ENCODE results near the gene DHRS11.
A peak's percentile ranks its signal among the peaks of the same experiment; 100 is the strongest.

The DHRS11 gene

DNA sequence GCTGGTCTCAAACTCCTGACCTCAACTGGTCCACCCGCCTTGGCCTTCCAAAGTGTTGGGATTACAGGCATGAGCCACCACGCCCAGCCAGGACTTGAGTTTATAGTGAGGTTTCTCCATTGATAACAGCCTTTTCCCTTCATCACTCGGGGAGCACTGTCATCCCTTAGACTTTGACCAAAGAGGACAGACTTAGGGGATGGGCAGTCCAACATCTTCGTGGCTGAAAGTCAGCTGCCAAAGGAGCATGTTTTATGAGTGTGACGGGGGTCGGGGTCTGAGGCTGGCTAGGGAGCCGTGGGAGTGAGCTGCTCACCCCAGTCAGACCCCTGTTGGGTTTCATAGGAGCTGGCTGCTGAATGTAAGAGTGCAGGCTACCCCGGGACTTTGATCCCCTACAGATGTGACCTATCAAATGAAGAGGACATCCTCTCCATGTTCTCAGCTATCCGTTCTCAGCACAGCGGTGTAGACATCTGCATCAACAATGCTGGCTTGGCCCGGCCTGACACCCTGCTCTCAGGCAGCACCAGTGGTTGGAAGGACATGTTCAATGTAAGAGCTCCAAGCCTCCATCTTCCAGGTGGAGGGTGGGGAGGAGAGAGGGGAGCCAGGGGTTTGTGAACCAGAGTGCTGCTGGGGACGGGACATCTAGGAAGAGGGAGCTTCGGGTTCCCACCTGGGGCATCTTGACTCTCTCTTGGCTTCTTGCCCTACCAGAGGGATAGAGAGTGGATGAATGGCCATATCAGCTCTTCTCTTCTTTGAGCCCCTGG, 3.1 kb downstream of the DHRS11 start:
- Histone ChIP-seq H3K9me3 (ENCODE audit: control insufficient read depth, insufficient read depth, low read length) (no peaks in the 10 kb centered on the region), H3K9ac (ENCODE audit: low read depth, low read length) (no peak overlapping the region)

DNA sequence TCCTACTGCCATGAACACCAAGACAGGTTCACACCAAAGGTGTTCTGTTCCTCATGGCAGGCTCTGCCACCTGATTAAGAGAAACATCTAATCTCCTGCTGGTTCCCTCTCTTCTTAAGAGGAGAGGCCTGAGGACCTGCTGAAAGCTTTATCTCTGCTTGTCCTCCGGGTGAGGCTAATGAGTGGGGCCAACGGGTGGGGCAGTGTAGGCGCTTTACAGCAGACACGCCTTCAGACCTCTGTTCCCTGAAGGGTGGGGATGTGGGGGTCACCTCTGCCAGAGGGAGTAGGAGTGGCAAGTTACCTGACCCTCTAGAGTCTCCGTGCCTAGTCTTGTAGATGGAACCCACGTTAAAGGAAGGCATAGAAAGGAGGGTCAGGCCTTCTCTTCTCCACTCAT, 5.5 kb downstream of the DHRS11 start:
- Histone ChIP-seq H3K4me1 (ENCODE audit: control insufficient read depth, insufficient read depth, low read length) (peaks cover 14% of the 10 kb centered on the region), H3K27me3 (ENCODE audit: control insufficient read depth, insufficient read depth, low read length) (no peaks in the 10 kb centered on the region), H3K27ac (ENCODE audit: low read depth, low read length) (no peak overlapping the region), H3K36me3 (ENCODE audit: control insufficient read depth, insufficient read depth, low read length) (peaks cover 45% of the 10 kb centered on the region), H3K9ac (ENCODE audit: low read depth, low read length) (no peak overlapping the region), H3K4me3 (ENCODE audit: low read depth, low read length) (no peak overlapping the region), H3K9me3 (ENCODE audit: control insufficient read depth, insufficient read depth, low read length) (no peaks in the 10 kb centered on the region)

More for the DNA sequence above, 3.1 kb downstream of the DHRS11 start:
- no peak overlapping the region for H3K4me3 ChIP-seq (ENCODE audit: low read depth, low read length)
- no peaks in the 10 kb centered on the region for H3K27me3 ChIP-seq (ENCODE audit: control insufficient read depth, insufficient read depth, low read length)
- peaks cover 42% of the 10 kb centered on the region for H3K36me3 ChIP-seq (ENCODE audit: control insufficient read depth, insufficient read depth, low read length)
- no peak overlapping the region for H3K27ac ChIP-seq (ENCODE audit: low read depth, low read length)
- H3K4me1 ChIP-seq (ENCODE audit: control insufficient read depth, insufficient read depth, low read length), result peaks cover 14% of the 10 kb centered on the region

GRCh38 chr17:36597866-36598777, 6.4 kb downstream of the DHRS11 start:
- no peaks in the 10 kb centered on the region for H3K9me3 ChIP-seq (ENCODE audit: control insufficient read depth, insufficient read depth, low read length)
- H3K4me3 ChIP-seq (ENCODE audit: low read depth, low read length), result no peak overlapping the region
- peaks cover 45% of the 10 kb centered on the region for H3K36me3 ChIP-seq (ENCODE audit: control insufficient read depth, insufficient read depth, low read length)
- peaks cover 13% of the 10 kb centered on the region for H3K4me1 ChIP-seq (ENCODE audit: control insufficient read depth, insufficient read depth, low read length)
- no peaks in the 10 kb centered on the region for H3K27me3 ChIP-seq (ENCODE audit: control insufficient read depth, insufficient read depth, low read length)
- H3K9ac ChIP-seq (ENCODE audit: low read depth, low read length), result no peak overlapping the region
- no peak overlapping the region for H3K27ac ChIP-seq (ENCODE audit: low read depth, low read length)

DNA sequence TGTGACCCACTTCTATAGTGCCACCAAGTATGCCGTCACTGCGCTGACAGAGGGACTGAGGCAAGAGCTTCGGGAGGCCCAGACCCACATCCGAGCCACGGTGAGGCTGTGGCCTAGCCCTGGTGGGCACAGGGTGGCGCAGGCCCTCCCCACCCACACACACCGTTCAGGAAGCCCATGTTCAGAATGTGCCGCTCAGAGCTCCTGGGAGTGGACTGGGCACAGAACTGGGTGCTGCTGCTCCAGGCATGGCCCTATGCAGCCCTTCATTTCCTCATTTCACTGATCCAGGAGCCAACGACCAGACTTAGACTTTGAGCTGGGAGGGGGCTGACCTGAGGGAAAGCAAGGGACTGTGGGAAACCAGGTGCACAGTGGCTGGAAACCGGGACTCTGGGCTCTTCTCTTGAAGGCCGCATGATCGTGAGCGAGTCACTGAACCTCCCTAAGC, 7.3 kb downstream of the DHRS11 start:
- H3K9ac ChIP-seq (ENCODE audit: low read depth, low read length), result no peak overlapping the region
- H3K27ac ChIP-seq (ENCODE audit: low read depth, low read length), result no peak overlapping the region
- peaks cover 44% of the 10 kb centered on the region for H3K36me3 ChIP-seq (ENCODE audit: control insufficient read depth, insufficient read depth, low read length)
- peaks cover 13% of the 10 kb centered on the region for H3K4me1 ChIP-seq (ENCODE audit: control insufficient read depth, insufficient read depth, low read length)
- H3K9me3 ChIP-seq (ENCODE audit: control insufficient read depth, insufficient read depth, low read length), result no peaks in the 10 kb centered on the region
- H3K27me3 ChIP-seq (ENCODE audit: control insufficient read depth, insufficient read depth, low read length), result no peaks in the 10 kb centered on the region
- H3K4me3 ChIP-seq (ENCODE audit: low read depth, low read length), result no peak overlapping the region

GRCh38 chr17:36599546-36600250, 8.0 kb downstream of the DHRS11 start:
- Histone ChIP-seq H3K9ac (ENCODE audit: low read depth, low read length) (no peak overlapping the region), H3K4me1 (ENCODE audit: control insufficient read depth, insufficient read depth, low read length) (peaks cover 14% of the 10 kb centered on the region), H3K27ac (ENCODE audit: low read depth, low read length) (no peak overlapping the region), H3K9me3 (ENCODE audit: control insufficient read depth, insufficient read depth, low read length) (no peaks in the 10 kb centered on the region), H3K27me3 (ENCODE audit: control insufficient read depth, insufficient read depth, low read length) (no peaks in the 10 kb centered on the region), H3K4me3 (ENCODE audit: low read depth, low read length) (no peak overlapping the region), H3K36me3 (ENCODE audit: control insufficient read depth, insufficient read depth, low read length) (peaks cover 45% of the 10 kb centered on the region)

GRCh38 chr17:36600465-36600864, 8.8 kb downstream of the DHRS11 start:
- Histone ChIP-seq H3K9ac (ENCODE audit: low read depth, low read length) (no peak overlapping the region), H3K27ac (ENCODE audit: low read depth, low read length) (peak overlapping the region; percentile 92), H3K4me3 (ENCODE audit: low read depth, low read length) (peak overlapping the region; percentile 77), H3K27me3 (ENCODE audit: control insufficient read depth, insufficient read depth, low read length) (no peaks in the 10 kb centered on the region), H3K36me3 (ENCODE audit: control insufficient read depth, insufficient read depth, low read length) (peaks cover 40% of the 10 kb centered on the region), H3K4me1 (ENCODE audit: control insufficient read depth, insufficient read depth, low read length) (peaks cover 14% of the 10 kb centered on the region), H3K9me3 (ENCODE audit: control insufficient read depth, insufficient read depth, low read length) (no peaks in the 10 kb centered on the region)

GRCh38 chr17:36600936-36601302, 9.2 kb downstream of the DHRS11 start:
- H3K4me3 ChIP-seq (ENCODE audit: low read depth, low read length), result peak overlapping the region; percentile 77
- no peaks in the 10 kb centered on the region for H3K9me3 ChIP-seq (ENCODE audit: control insufficient read depth, insufficient read depth, low read length)
- H3K9ac ChIP-seq (ENCODE audit: low read depth, low read length), result peak overlapping the region; percentile 7; the same call in 1 of the 2 replicates
- peaks cover 36% of the 10 kb centered on the region for H3K36me3 ChIP-seq (ENCODE audit: control insufficient read depth, insufficient read depth, low read length)
- H3K27me3 ChIP-seq (ENCODE audit: control insufficient read depth, insufficient read depth, low read length), result no peaks in the 10 kb centered on the region
- H3K4me1 ChIP-seq (ENCODE audit: control insufficient read depth, insufficient read depth, low read length), result peaks cover 14% of the 10 kb centered on the region
- H3K27ac ChIP-seq (ENCODE audit: low read depth, low read length), result peak overlapping the region; percentile 92

GRCh38 chr17:36601303-36602029, 9.8 kb downstream of the DHRS11 start, which contains the start of gene MRM1:
TSS of gene MRM1 (plus strand) at chr17:36601583. CDS start at chr17:36601811, 228 bp downstream.
- Histone ChIP-seq H3K27me3 (ENCODE audit: control insufficient read depth, insufficient read depth, low read length) (no peaks in the 10 kb centered on the region), H3K9ac (ENCODE audit: low read depth, low read length) (peak within 1 kb of the TSS; percentile 72), H3K9me3 (ENCODE audit: control insufficient read depth, insufficient read depth, low read length) (no peaks in the 10 kb centered on the region), H3K4me3 (ENCODE audit: low read depth, low read length) (peak within 1 kb of the TSS; percentile 77), H3K4me1 (ENCODE audit: control insufficient read depth, insufficient read depth, low read length) (peaks cover 14% of the 10 kb centered on the region), H3K27ac (ENCODE audit: low read depth, low read length) (peak within 1 kb of the TSS; percentile 92), H3K36me3 (ENCODE audit: control insufficient read depth, insufficient read depth, low read length) (peaks cover 31% of the 10 kb centered on the region)

GRCh38 chr17:36602030-36602748, 10.5 kb downstream of the DHRS11 start:
- H3K9me3 ChIP-seq (ENCODE audit: control insufficient read depth, insufficient read depth, low read length), result no peaks in the 10 kb centered on the region
- H3K4me1 ChIP-seq (ENCODE audit: control insufficient read depth, insufficient read depth, low read length), result peaks cover 14% of the 10 kb centered on the region
- H3K4me3 ChIP-seq (ENCODE audit: low read depth, low read length), result peak overlapping the region; percentile 77
- no peaks in the 10 kb centered on the region for H3K27me3 ChIP-seq (ENCODE audit: control insufficient read depth, insufficient read depth, low read length)
- peak overlapping the region; percentile 72 for H3K9ac ChIP-seq (ENCODE audit: low read depth, low read length)
- H3K27ac ChIP-seq (ENCODE audit: low read depth, low read length), result peak overlapping the region; percentile 92
- H3K36me3 ChIP-seq (ENCODE audit: control insufficient read depth, insufficient read depth, low read length), result peaks cover 24% of the 10 kb centered on the region
